Subcutaneous abdominal adipose tissue (tissue), 5 donors: ENCODE measurements around the gene HPX.
"Not testable (repeated sequence)": the region's sequence is repeated elsewhere in the genome, so short reads cannot be mapped to it uniquely, and the experiment has no call there.

Experiments used
- H3K27ac ChIP-seq: one replicate; pipeline ENCODE4 v1.7.0; 2013; ENCODE audit warnings: low read depth, mild to moderate bottlenecking, inconsistent platforms, low read length, moderate library complexity
- H3K27me3 ChIP-seq, 5 donors: one replicate each; pipeline ENCODE4 v1.7.0; 2013; ENCODE audit warnings: low read length in 5 of 5, inconsistent platforms in 1 of 5; ENCODE audit not compliant: control insufficient read depth in 5 of 5, insufficient read depth in 4 of 5
- H3K36me3 ChIP-seq, 5 donors: one replicate each; pipeline ENCODE4 v1.7.0; 2013; ENCODE audit warnings: low read length in 5 of 5; ENCODE audit not compliant: control insufficient read depth in 5 of 5, insufficient read depth in 5 of 5
- H3K4me1 ChIP-seq, 5 donors: one replicate each; pipeline ENCODE4 v1.7.0; 2013; ENCODE audit warnings: low read length in 5 of 5, mild to moderate bottlenecking in 3 of 5, moderate library complexity in 1 of 5; ENCODE audit not compliant: control insufficient read depth in 5 of 5, insufficient read depth in 5 of 5
- H3K4me3 ChIP-seq, 5 donors: one replicate each; pipeline ENCODE4 v1.7.0; 2013; ENCODE audit warnings: low read length in 5 of 5, low read depth in 1 of 5
- H3K9ac ChIP-seq, 5 donors: one replicate each; pipeline ENCODE4 v1.7.0; 2013; ENCODE audit warnings: low read length in 5 of 5, mild to moderate bottlenecking in 4 of 5, moderate library complexity in 3 of 5
- H3K9me3 ChIP-seq, 5 donors: one replicate each; pipeline ENCODE4 v1.7.0; 2013; ENCODE audit warnings: low read length in 5 of 5; ENCODE audit not compliant: control insufficient read depth in 5 of 5
- donor health status: healthy.
- donor health status: healthy.
- donor health status: healthy.
- donor health status: healthy.
- donor health status: healthy.

HPX gene

DNA sequence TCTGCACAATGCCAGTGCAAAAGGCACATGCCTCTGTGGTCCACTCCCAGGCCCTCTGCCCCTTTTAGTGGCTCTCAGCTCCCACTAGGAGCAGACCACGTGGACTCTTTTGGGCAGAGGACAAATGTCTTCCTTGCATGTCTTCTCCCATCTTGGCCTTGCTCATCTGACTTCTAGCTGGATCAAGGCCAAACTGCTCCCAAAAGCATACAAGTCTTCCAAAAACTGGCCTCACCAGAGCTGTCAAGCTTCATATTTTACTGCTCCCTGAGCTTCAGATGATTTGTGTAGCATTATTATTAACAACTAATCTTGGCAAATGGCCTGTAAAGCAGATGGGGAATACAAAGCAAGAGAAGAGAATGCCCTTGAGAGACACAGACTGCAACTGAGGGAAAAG lies 43.6 kb downstream of the HPX start:
- Histone ChIP-seq H3K4me1 (peaks cover 0 to 14% (median 12%) of the 10 kb centered on the region in 5 donors), H3K9me3 (no peaks in the 10 kb centered on the region), H3K4me3 (no peak overlapping the region), H3K9ac (no peak overlapping the region), H3K27me3 (no peaks in the 10 kb centered on the region), H3K27ac (no peak overlapping the region), H3K36me3 (peaks cover 0 to 58% (median 26%) of the 10 kb centered on the region in 5 donors)

DNA sequence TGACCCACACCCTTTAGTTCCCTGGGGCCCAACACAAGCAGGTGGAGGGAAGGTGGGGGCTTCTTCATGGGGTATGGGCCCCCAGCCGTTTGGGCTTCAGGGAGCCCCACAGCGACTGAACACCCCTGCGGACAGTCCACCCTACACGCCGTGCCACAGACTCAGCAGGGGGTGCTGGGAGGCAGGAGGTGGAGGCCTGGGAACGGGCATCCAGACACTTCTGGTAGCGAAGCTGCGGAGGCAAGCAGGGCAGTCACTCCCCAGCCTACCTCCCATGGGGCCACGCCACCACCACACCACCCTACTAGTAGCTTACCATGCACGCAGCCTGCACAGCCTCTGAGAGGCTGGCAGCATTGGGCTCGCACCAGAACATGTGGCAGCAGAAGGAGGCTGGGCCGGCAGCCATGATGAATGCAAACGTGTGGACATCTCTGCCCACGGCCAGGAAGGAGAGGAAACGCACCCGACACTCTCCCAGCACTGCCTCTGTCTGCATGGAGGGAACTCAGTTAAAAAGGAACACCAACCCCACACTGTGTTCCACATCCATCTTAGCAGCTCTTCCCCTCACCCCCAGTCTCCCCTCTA lies 45.2 kb downstream of the HPX start:
- Histone ChIP-seq H3K27ac (no peak overlapping the region), H3K27me3 (no peaks in the 10 kb centered on the region), H3K9me3 (no peaks in the 10 kb centered on the region), H3K4me3 (no peak overlapping the region), H3K36me3 (peaks cover 0 to 45% (median 17%) of the 10 kb centered on the region in 5 donors), H3K9ac (no peak overlapping the region), H3K4me1 (peaks cover 5 to 24% (median 22%) of the 10 kb centered on the region in 5 donors)

DNA sequence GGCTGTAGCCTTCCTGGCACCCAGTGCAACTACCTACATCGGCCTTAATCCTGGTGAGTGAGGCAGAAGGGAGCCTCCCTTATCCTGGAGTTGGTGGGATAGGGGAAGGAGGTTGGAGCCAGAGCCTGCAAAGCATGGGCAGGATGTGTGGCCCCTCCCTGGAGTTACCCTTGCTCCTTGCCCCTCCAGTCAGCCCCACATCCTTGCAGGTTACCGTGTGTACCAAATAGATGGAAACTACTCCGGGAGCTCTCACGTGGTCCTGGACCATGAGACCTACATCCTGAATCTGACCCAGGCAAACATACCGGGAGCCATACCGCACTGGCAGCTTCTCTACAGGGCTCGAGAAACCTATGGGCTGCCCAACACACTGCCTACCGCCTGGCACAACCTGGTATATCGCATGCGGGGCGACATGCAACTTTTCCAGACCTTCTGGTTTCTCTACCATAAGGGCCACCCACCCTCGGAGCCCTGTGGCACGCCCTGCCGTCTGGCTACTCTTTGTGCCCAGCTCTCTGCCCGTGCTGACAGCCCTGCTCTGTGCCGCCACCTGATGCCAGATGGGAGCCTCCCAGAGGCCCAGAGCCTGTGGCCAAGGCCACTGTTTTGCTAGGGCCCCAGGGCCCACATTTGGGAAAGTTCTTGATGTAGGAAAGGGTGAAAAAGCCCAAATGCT lies 46.7 kb downstream of the HPX start:
- H3K4me1 ChIP-seq, result peaks cover 7 to 34% (median 32%) of the 10 kb centered on the region in 5 donors
- no peaks in the 10 kb centered on the region for H3K9me3 ChIP-seq
- peaks cover 0 to 41% (median 15%) of the 10 kb centered on the region in 5 donors for H3K36me3 ChIP-seq
- no peaks in the 10 kb centered on the region for H3K27me3 ChIP-seq
- no peak overlapping the region for H3K9ac ChIP-seq
- no peak overlapping the region for H3K27ac ChIP-seq
- H3K4me3 ChIP-seq, result no peak overlapping the region

DNA sequence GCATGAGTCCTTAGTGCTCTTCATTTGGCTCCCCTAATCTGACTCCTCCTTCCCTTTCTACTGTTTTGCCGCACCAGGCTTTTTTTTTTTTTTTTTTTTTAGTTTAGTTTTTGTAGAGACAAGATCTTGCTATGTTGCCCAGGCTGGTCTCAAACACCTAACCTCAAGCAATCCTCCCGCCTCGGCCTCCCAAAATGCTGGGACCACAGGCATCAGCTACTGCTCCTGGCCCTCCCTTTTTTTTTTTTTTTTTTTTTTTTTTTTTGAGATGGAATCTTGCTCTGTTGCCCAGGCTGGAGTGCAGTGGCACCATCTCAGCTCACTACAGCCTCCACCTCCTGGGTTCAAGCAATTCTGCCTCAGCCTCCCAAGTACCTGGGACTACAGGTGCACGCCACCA lies 48.5 kb downstream of the HPX start:
- H3K27me3 ChIP-seq, result not testable (repeated sequence)

DNA sequence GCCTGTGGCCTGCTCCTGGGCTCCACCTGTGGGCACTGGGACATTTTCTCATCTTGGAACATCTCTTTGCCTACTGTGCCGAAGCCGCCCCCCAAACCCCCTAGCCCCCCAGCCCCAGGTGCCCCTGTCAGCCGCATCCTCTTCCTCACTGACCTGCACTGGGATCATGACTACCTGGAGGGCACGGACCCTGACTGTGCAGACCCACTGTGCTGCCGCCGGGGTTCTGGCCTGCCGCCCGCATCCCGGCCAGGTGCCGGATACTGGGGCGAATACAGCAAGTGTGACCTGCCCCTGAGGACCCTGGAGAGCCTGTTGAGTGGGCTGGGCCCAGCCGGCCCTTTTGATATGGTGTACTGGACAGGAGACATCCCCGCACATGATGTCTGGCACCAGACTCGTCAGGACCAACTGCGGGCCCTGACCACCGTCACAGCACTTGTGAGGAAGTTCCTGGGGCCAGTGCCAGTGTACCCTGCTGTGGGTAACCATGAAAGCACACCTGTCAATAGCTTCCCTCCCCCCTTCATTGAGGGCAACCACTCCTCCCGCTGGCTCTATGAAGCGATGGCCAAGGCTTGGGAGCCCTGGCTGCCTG lies 49.2 kb downstream of the HPX start:
- Histone ChIP-seq H3K27ac (peak overlapping the region; percentile 85), H3K36me3 (peaks cover 0 to 32% (median 15%) of the 10 kb centered on the region in 5 donors), H3K4me3 (peak overlapping the region in 3 of 5 donors; percentile 66 to 88 (median 83)), H3K9me3 (no peaks in the 10 kb centered on the region), H3K27me3 (no peaks in the 10 kb centered on the region), H3K4me1 (peaks cover 7 to 21% (median 18%) of the 10 kb centered on the region in 5 donors), H3K9ac (peak overlapping the region in 2 of 5 donors; percentile 43 to 91)

More for the DNA sequence above, 48.5 kb downstream of the HPX start:
- H3K4me3 ChIP-seq, H3K9me3 ChIP-seq, H3K9ac ChIP-seq, H3K27ac ChIP-seq: not testable (repeated sequence)
- H3K36me3 ChIP-seq, result peaks cover 0 to 32% (median 15%) of the 10 kb centered on the region in 5 donors
- H3K4me1 ChIP-seq, result peaks cover 7 to 26% (median 25%) of the 10 kb centered on the region in 5 donors

DNA sequence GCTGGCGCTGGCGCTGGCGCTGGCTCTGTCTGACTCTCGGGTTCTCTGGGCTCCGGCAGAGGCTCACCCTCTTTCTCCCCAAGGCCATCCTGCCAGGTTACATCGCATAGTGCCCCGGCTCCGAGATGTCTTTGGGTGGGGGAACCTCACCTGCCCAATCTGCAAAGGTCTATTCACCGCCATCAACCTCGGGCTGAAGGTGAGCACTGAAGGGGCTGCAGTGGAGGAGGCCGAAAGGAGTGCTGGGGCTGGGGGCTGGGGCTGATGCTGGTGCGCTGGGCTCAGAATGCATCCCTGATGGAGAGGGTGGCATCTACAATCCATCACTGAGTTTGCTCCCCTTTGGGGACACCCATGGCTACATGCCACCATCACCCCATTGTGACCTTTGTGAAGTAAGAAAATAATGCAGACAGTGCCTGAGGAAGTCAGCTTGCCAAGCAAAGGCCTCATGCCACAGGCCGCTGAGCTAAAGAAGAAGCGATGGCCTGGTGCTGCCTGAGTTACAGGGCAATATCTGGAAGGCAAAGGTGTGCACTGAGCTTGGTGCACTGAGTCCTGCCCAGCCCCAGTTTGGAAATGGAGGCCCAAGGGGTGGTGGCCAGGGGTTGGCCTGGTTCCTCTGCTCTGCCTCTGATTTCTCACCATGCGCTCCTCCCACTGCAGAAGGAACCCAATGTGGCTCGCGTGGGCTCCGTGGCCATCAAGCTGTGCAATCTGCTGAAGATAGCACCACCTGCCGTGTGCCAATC lies 49.9 kb downstream of the HPX start:
- H3K27ac ChIP-seq, result peak overlapping the region; percentile 85
- peaks cover 7 to 21% (median 18%) of the 10 kb centered on the region in 5 donors for H3K4me1 ChIP-seq
- peak overlapping the region; percentile 66 to 88 (median 82) for H3K4me3 ChIP-seq
- H3K36me3 ChIP-seq, result peaks cover 0 to 32% (median 15%) of the 10 kb centered on the region in 5 donors
- peak overlapping the region; percentile 75 to 91 (median 80) for H3K9ac ChIP-seq
- no peaks in the 10 kb centered on the region for H3K9me3 ChIP-seq
- no peaks in the 10 kb centered on the region for H3K27me3 ChIP-seq

DNA sequence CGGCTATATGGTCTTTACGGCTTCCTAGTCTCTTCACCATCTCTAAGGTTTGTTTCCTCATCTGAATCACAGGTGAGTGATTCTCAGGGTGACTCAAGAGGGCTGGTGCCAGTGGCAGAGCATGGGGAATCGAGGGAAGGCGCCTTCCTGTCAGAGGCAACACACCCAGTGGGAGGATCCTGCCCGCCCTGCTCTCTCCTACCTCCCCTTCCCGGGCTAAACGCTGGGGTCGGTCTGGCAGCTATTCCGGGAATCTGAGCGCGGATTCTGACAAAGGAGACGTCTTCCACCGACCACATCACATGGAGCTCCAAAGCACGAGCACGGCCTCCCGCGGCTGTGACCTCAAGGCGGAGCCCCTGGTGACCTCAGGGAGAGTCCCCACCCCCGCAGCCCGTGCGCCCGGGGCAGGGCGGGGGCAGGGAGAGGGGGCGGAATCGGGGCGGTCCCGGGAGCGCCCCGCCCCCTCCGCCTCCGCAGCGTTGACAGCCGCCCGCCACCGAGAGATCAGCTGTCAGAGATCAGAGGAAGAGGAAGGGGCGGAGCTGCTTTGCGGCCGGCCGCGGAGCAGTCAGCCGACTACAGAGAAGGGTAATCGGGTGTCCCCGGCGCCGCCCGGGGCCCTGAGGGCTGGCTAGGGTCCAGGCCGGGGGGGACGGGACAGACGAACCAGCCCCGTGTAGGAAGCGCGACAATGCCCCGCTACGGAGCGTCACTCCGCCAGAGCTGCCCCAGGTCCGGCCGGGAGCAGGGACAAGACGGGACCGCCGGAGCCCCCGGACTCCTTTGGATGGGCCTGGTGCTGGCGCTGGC lies 50.7 kb downstream of the HPX start, which contains the start of gene SMPD1:
Gene SMPD1, plus strand, starts transcription at position 570 of the 813 bp plus-strand sequence. Its CDS starts 125 bp downstream, at position 695.
- peaks cover 0 to 24% (median 15%) of the 10 kb centered on the region in 5 donors for H3K36me3 ChIP-seq
- H3K4me3 ChIP-seq, result peak within 1 kb of the TSS; percentile 66 to 88 (median 82)
- no peaks in the 10 kb centered on the region for H3K27me3 ChIP-seq
- peaks cover 7 to 21% (median 18%) of the 10 kb centered on the region in 5 donors for H3K4me1 ChIP-seq
- peak within 1 kb of the TSS; percentile 75 to 91 (median 80) for H3K9ac ChIP-seq
- peak within 1 kb of the TSS; percentile 85 for H3K27ac ChIP-seq
- no peaks in the 10 kb centered on the region for H3K9me3 ChIP-seq

DNA sequence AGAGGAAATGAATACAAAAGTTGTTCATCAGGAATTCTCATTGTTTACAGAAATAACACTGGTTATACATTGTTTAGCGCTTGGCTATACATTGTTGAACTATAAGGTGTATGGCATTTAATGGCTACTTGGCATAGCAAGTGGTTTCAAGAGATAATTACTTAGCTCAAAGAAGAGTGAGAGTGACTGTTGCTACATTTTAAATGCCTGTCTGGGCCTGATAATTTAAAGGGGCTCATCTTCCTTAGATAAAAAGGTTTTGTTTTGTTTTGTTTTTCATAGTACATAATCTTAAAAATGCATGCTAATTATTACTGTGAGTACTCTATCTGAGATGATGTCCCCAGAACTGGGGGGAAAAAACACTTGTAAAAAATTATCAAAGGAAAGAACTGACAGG lies 52.0 kb downstream of the HPX start:
- H3K36me3 ChIP-seq, result peaks cover 0 to 11% (median 5%) of the 10 kb centered on the region in 5 donors
- no peak overlapping the region for H3K4me3 ChIP-seq

More for the DNA sequence above, 52.0 kb downstream of the HPX start:
- peak overlapping the region in 2 of 5 donors; percentile 64 to 76 for H3K9ac ChIP-seq
- H3K27ac ChIP-seq, result peak overlapping the region; percentile 85
- peaks cover 7 to 21% (median 18%) of the 10 kb centered on the region in 5 donors for H3K4me1 ChIP-seq
- H3K9me3 ChIP-seq, result no peaks in the 10 kb centered on the region
- no peaks in the 10 kb centered on the region for H3K27me3 ChIP-seq
